ENCODE results near the gene KIF23. TPM values are rescaled to one million over a fixed set of nuclear protein-coding genes. Genes with fewer than 3 reads are reported as not detected.

KIF23 gene
- polyA plus RNA-seq (8.3 to 28.8 TPM (median 28.2 TPM) in 3 replicates), polyA minus RNA-seq (3.5 to 29.8 TPM (median 12.2 TPM) in 3 replicates)
- 4.1 TPM for polyA plus RNA-seq (2011; ENCODE audit: low read depth)
- 8.5 and 9.4 TPM in 2 replicates for polyA plus RNA-seq (2011; cell fraction: cytosol; rRNA removed)
- polyA plus RNA-seq (2011; cell fraction: nucleus; rRNA removed) = 19.7 and 27.7 TPM in 2 replicates
- polyA plus RNA-seq (2012; ENCODE audit: low replicate concordance) = 1.4 and 20.5 TPM in 2 replicates
- 4.8 TPM for polyA minus RNA-seq (2011; cell fraction: cytosol; rRNA and poly(A)+ RNA removed)
- polyA minus RNA-seq (2011; cell fraction: nucleus; rRNA and poly(A)+ RNA removed) = 5.2 and 13.7 TPM in 2 replicates

GRCh38 chr15:69413822-69414700, at the start of gene KIF23:
Gene KIF23, plus strand, starts transcription at chr15:69414349. Its CDS starts 117 bp downstream, at chr15:69414466.
- Histone ChIP-seq H3K9me3 (ENCODE audit: control insufficient read depth, low read depth, low read length) (no peaks in the 10 kb centered on the region), H3K4me1 (ENCODE audit: control insufficient read depth, extremely low read depth, insufficient read depth, low read length) (peaks cover 23% of the 10 kb centered on the region), H2AFZ (ENCODE audit: control insufficient read depth, low read length) (peak within 1 kb of the TSS; percentile 96), H3K9me1 (ENCODE audit: control insufficient read depth, extremely low read depth, insufficient read depth, low read length) (peaks cover 2% of the 10 kb centered on the region), H3K4me2 (ENCODE audit: control insufficient read depth, extremely low read depth, insufficient read depth, low read depth, low read length) (peak within 1 kb of the TSS; percentile 75), H3K4me3 (ENCODE audit: control insufficient read depth in 2 of 3, extremely low read depth in 1 of 3, insufficient read depth in 2 of 3, low read depth in 1 of 3, low read length in 3 of 3) (peak within 1 kb of the TSS; percentile 84 to 90 (median 86)), H3K79me2 (ENCODE audit: control insufficient read depth, insufficient read depth, low read length) (peaks cover 39% of the 10 kb centered on the region), H3K36me3 (ENCODE audit: control insufficient read depth in 2 of 2, extremely low read depth in 1 of 2, insufficient read depth in 2 of 2, low read length in 2 of 2) (peaks cover 0 to 13% of the 10 kb centered on the region in 2 experiments), H3K9ac (ENCODE audit: control insufficient read depth, extremely low read depth, insufficient read depth, low read length) (peak within 1 kb of the TSS; percentile 88), H3K27me3 (ENCODE audit: control insufficient read depth, extremely low read depth, insufficient read depth, low read length) (no peaks in the 10 kb centered on the region), H4K20me1 (ENCODE audit: control insufficient read depth, extremely low read depth, insufficient read depth, low read length) (no peaks in the 10 kb centered on the region), H3K27ac (ENCODE audit: control insufficient read depth, insufficient read depth, low read length) (peak within 1 kb of the TSS; percentile 65)
- DNase-seq (ENCODE audit: low read depth, low spot score) (peak; percentile 55), FAIRE-seq (peak; percentile 41)
- no peak for TF ChIP-seq EZH2 (IDR thresholded peaks at IDR 0.05; ENCODE audit: low read length)
- no peak for TF ChIP-seq CTCF (optimal IDR thresholded peaks at IDR 0.05 in 1 of 3, IDR thresholded peaks at IDR 0.05 in 1 of 3, conservative IDR thresholded peaks at IDR 0.05 in 1 of 3; ENCODE audit: extremely low read depth in 1 of 3, insufficient read depth in 2 of 3, low read length in 3 of 3)
- dilution Hi-C loops (cut with MboI; ENCODE audit: extremely low pct_ligation_motif_present, low sequenced_read_pairs) = no loop called here

GRCh38 chr15:69367236-69367635, 46.9 kb upstream of the KIF23 start:
- no peak for DNase-seq (ENCODE audit: low read depth, low spot score)
- Histone ChIP-seq H3K4me2 (ENCODE audit: control insufficient read depth, extremely low read depth, insufficient read depth, low read depth, low read length) (no peak overlapping the region), H3K4me3 (ENCODE audit: control insufficient read depth in 2 of 3, extremely low read depth in 1 of 3, insufficient read depth in 2 of 3, low read depth in 1 of 3, low read length in 3 of 3) (no peak overlapping the region), H3K36me3 (ENCODE audit: control insufficient read depth in 2 of 2, extremely low read depth in 1 of 2, insufficient read depth in 2 of 2, low read length in 2 of 2) (no peaks in the 10 kb centered on the region), H3K9ac (ENCODE audit: control insufficient read depth, extremely low read depth, insufficient read depth, low read length) (no peak overlapping the region), H3K4me1 (ENCODE audit: control insufficient read depth, extremely low read depth, insufficient read depth, low read length) (no peaks in the 10 kb centered on the region), H3K9me3 (ENCODE audit: control insufficient read depth, low read depth, low read length) (no peaks in the 10 kb centered on the region), H3K79me2 (ENCODE audit: control insufficient read depth, insufficient read depth, low read length) (no peaks in the 10 kb centered on the region), H3K27me3 (ENCODE audit: control insufficient read depth, extremely low read depth, insufficient read depth, low read length) (peaks cover 3% of the 10 kb centered on the region), H3K9me1 (ENCODE audit: control insufficient read depth, extremely low read depth, insufficient read depth, low read length) (no peaks in the 10 kb centered on the region), H3K27ac (ENCODE audit: control insufficient read depth, insufficient read depth, low read length) (no peak overlapping the region), H2AFZ (ENCODE audit: control insufficient read depth, low read length) (no peak overlapping the region), H4K20me1 (ENCODE audit: control insufficient read depth, extremely low read depth, insufficient read depth, low read length) (no peaks in the 10 kb centered on the region)
- TF ChIP-seq CTCF (optimal IDR thresholded peaks at IDR 0.05 in 1 of 3, IDR thresholded peaks at IDR 0.05 in 1 of 3, conservative IDR thresholded peaks at IDR 0.05 in 1 of 3; ENCODE audit: extremely low read depth in 1 of 3, insufficient read depth in 2 of 3, low read length in 3 of 3) (no peak), EZH2 (IDR thresholded peaks at IDR 0.05; ENCODE audit: low read length) (no peak)
- no peak for FAIRE-seq
- dilution Hi-C loops (cut with MboI; ENCODE audit: extremely low pct_ligation_motif_present, low sequenced_read_pairs) = no loop called here
